HEK293 (cell line): ENCODE measurements around the gene ARHGAP45.

ENCODE experiments used
- ATF2 ChIP-seq: fragments of 450-650 bp; formaldehyde crosslinking; IDR thresholded peaks from 2 replicates; pipeline ENCODE4 v1.5.1; 2016; ENCODE audit warnings: missing biosample characterization, missing genetic modification characterization, low read depth
- CTCF ChIP-seq: fragments of 450-650 bp; formaldehyde crosslinking; IDR thresholded peaks from 2 replicates; pipeline ENCODE4 v1.5.1; 2016; ENCODE audit warnings: missing biosample characterization, missing genetic modification characterization
- REST ChIP-seq: fragments of 450-650 bp; formaldehyde crosslinking; IDR thresholded peaks from 2 replicates; pipeline ENCODE4 v1.5.1; 2016; ENCODE audit warnings: missing biosample characterization, missing genetic modification characterization
- ZNF660 ChIP-seq: fragments of 450-650 bp; IDR thresholded peaks from 2 replicates; pipeline ENCODE4 v1.5.1; 2018; ENCODE audit warnings: missing biosample characterization, mild to moderate bottlenecking, missing genetic modification characterization

GRCh38 chr19:1064661-1065605 is 2.0 kb upstream of the ARHGAP45 start:
- TF ChIP-seq REST (no peak), ATF2 (no peak), ZNF660 (tag by site-specific recombination) (no peak), CTCF (tag by site-specific recombination) (peak; percentile 94)
